B cell (primary cell): Measurements from ENCODE around the gene GNAI2. TPM values are rescaled to one million over a fixed set of nuclear protein-coding genes. Genes with fewer than 3 reads are reported as not detected.

Experiments
- ATAC-seq: fragments of 200-7000 bp; cut with Tn5 transposase; one replicate; pipeline ENCODE4 v1.10.0; 2021; ENCODE audit warnings: low read depth, mild to moderate bottlenecking, moderate number of reproducible peaks, moderate library complexity
- CTCF ChIA-PET: fragments of 350-600 bp; sonication (Branson Sonifier 250); formaldehyde crosslinking; loops from one replicate; lab custom pipeline; 2021; ENCODE audit warnings: antibody characterized with exemption, inconsistent platforms; lab: Charles Lee
- POLR2A ChIA-PET: fragments of 350-600 bp; sonication (Branson Sonifier 250); formaldehyde crosslinking; loops from one replicate; lab custom pipeline; 2021; ENCODE audit warnings: antibody characterized with exemption; lab: Charles Lee
- DNase-seq: peaks from one replicate; pipeline ENCODE4 v3.0.0; 2013
- H2AFZ ChIP-seq: 2 replicates; pipeline ENCODE4 v1.6.1; 2012; ENCODE audit warnings: mild to moderate bottlenecking, low read depth, low read length; ENCODE audit not compliant: insufficient read depth, poor library complexity, severe bottlenecking
- H3K27ac ChIP-seq, 2 donors: 1 replicate in 1 of 2; 2 replicates in 1 of 2; pipeline ENCODE4 v1.5.1; 2012 to 2013; ENCODE audit warnings: low read length in 2 of 2, mild to moderate bottlenecking in 2 of 2, moderate library complexity in 1 of 2
- H3K27me3 ChIP-seq, 4 experiments: fragments of 200-600 bp in 1 of 4; sonication (generic) in 1 of 4; replicated peaks in 1 of 4; 1 replicate in 2 of 4; 2 replicates in 2 of 4; pipeline versions ENCODE4 v1.6.1 to v1.7.0; 2013 to 2016; ENCODE audit warnings: low read length in 3 of 4, mild to moderate bottlenecking in 2 of 4, mixed read lengths in 1 of 4, moderate library complexity in 1 of 4; ENCODE audit not compliant: insufficient read depth in 4 of 4, control insufficient read depth in 3 of 4; ENCODE audit errors: control extremely low read depth in 1 of 4
- H3K36me3 ChIP-seq, 2 experiments: replicated peaks in 1 of 2; 1 replicate in 1 of 2; 2 replicates in 1 of 2; pipeline versions ENCODE4 v1.6.1 to v1.7.1; 2013; ENCODE audit warnings: low read length in 1 of 2; ENCODE audit not compliant: insufficient read depth in 2 of 2, control insufficient read depth in 1 of 2; ENCODE audit errors: control extremely low read depth in 1 of 2, extremely low read depth in 1 of 2
- H3K4me1 ChIP-seq, 2 donors: fragments of 200-600 bp in 1 of 2; sonication (generic) in 1 of 2; 1 replicate in 1 of 2; 2 replicates in 1 of 2; pipeline versions ENCODE4 v1.5.1 to v1.6.1; 2013 to 2017; ENCODE audit warnings: low read length in 2 of 2; ENCODE audit not compliant: control insufficient read depth in 2 of 2, insufficient read depth in 2 of 2
- H3K4me2 ChIP-seq: replicated peaks from 2 replicates; pipeline ENCODE3; 2012; ENCODE audit warnings: mild to moderate bottlenecking, low read depth, low read length; ENCODE audit not compliant: poor library complexity, severe bottlenecking
- H3K4me3 ChIP-seq, 5 experiments: fragments of 200-600 bp in 1 of 5; sonication (generic) in 1 of 5; 1 replicate in 3 of 5; 2 replicates in 2 of 5; pipeline versions ENCODE4 v1.5.1 to v1.7.0; 2011 to 2016; ENCODE audit warnings: low read length in 4 of 5, mild to moderate bottlenecking in 4 of 5, low read depth in 2 of 5, control low read depth in 1 of 5, moderate library complexity in 1 of 5; ENCODE audit not compliant: insufficient read depth in 1 of 5; ENCODE audit errors: control extremely low read depth in 1 of 5, extremely low read depth in 1 of 5
- H3K79me2 ChIP-seq: fragments of 200-600 bp; sonication (generic); one replicate; pipeline ENCODE4 v1.6.0; 2016; ENCODE audit warnings: low read length; ENCODE audit not compliant: control insufficient read depth, insufficient read depth
- H3K9ac ChIP-seq: fragments of 200-600 bp; sonication (generic); 2 replicates; pipeline ENCODE4 v1.6.1; 2017; ENCODE audit warnings: mild to moderate bottlenecking, low read length, moderate library complexity
- H3K9me3 ChIP-seq, 3 donors: one replicate each; pipeline versions ENCODE4 v1.6.1 to v1.7.1; 2013; ENCODE audit warnings: low read length in 2 of 3; ENCODE audit not compliant: control insufficient read depth in 2 of 3, insufficient read depth in 1 of 3; ENCODE audit errors: control extremely low read depth in 1 of 3
- H4K20me1 ChIP-seq: 2 replicates; pipeline ENCODE4 v1.6.0; 2012; ENCODE audit warnings: mild to moderate bottlenecking, low read length; ENCODE audit not compliant: insufficient read depth, control insufficient read depth, poor library complexity, severe bottlenecking
- H3K27ac Mint-ChIP-seq: one replicate; pipeline ENCODE4 v1.8.0; 2021; ENCODE audit warnings: mixed read lengths
- H3K27me3 Mint-ChIP-seq: one replicate; pipeline ENCODE4 v1.8.0; 2021; ENCODE audit warnings: mixed read lengths
- H3K4me1 Mint-ChIP-seq: one replicate; pipeline ENCODE4 v1.8.0; 2021; ENCODE audit warnings: mixed read lengths
- H3K4me3 Mint-ChIP-seq: one replicate; pipeline ENCODE4 v1.8.0; 2021; ENCODE audit warnings: mixed read lengths
- H3K9me3 Mint-ChIP-seq: one replicate; pipeline ENCODE4 v1.8.0; 2022; ENCODE audit warnings: mixed read lengths; ENCODE audit not compliant: insufficient read depth
- EZH2 ChIP-seq: IDR thresholded peaks from 2 replicates; pipeline ENCODE4 v1.6.1; 2012; ENCODE audit warnings: borderline replicate concordance, low read depth, mild to moderate bottlenecking, moderate library complexity, low read length; ENCODE audit not compliant: insufficient read depth, poor library complexity, severe bottlenecking
- WGBS: methylation state at CpG from one replicate; pipeline ENCODE4 v1.1.5; 2013; ENCODE audit warnings: missing lambda C conversion rate; ENCODE audit not compliant: insufficient coverage; 5-methylcytosine and 5-hydroxymethylcytosine counted together
- intact Hi-C: fragments of 100-400 bp; cut with micrococcal nuclease; formaldehyde crosslinking; loops from one replicate; pipeline ENCODE4 v1.10.0; 2022
- polyA plus RNA-seq: library from polyadenylated mRNA; depleted of rRNA; stranded (reverse); fragments of >200 nt; gene quantifications from 2 replicates; pipeline ENCODE4 v1.2.3, GENCODE V29; 2012
- total RNA-seq, 2 donors: library from RNA; stranded (reverse); fragments of 120-200 nt in 1 of 2; gene quantifications; 1 replicate in 1 of 2; 2 replicates in 1 of 2; pipeline versions ENCODE4 v1.2.3 to v1.2.4, GENCODE V29; 2013 to 2022
- TF ChIP-seq, protein P1 (sequence below): fragments of 200-600 bp; IDR thresholded peaks from one replicate; pipeline ENCODE4 v1.8.0; 2022; ENCODE audit warnings: antibody characterized with exemption, mild to moderate bottlenecking

Gene GNAI2
- total and polyA plus RNA-seq, 2 donors (not counting 1 experiment from before 2014, with no cell fraction given) = 302 to 491 TPM

DNA sequence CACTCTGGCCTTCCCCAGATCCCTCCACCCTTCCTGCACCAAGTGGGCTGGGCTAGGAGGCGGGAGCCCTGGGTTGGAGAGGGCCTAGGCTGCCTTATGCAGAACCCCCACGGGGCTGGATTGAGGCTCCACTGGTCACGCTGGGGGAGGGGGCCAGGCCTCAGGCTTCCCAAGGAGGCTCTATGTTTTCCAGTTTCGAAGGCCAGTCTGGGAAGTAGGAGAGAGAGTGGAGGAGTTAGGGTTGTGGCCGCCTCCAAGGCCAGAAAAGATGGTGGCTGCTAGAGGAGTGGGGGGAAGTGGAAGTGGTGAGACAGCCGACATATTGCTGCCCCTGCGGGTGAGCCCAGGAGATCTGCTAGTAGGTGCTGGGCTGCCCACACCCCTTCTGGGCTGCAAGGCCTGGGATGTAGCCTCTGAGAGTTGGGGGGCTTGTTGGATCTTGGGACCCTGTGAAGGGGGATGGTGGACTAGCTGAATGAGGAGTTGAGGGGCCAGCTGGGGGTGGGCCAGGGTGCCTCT, 1.2 kb downstream of the GNAI2 start:
- under 1% methylated on average over 6 of the region's 7 CpGs for WGBS
- CTCF ChIA-PET = interaction anchor here (0.6 to 27.3 kb wide), 4 partner anchors 3 to 62 kb away, joined by 5 to 596 read pairs (median 300); partner anchors contain the start of gene GNAI2
- Histone ChIP-seq H2AFZ (peak overlapping the region; percentile 71), H3K27ac (peak overlapping the region; percentile 65 to 91), H3K9me3 (no peaks in the 10 kb centered on the region), H3K36me3 (peaks cover 0 to 27% of the 10 kb centered on the region in 2 experiments), H3K27me3 (no peaks in the 10 kb centered on the region), H3K4me3 (peak overlapping the region; percentile 70 to 100 (median 95)), H3K4me1 (peaks cover 49 to 55% of the 10 kb centered on the region in 2 donors), H3K4me2 (peak overlapping the region; percentile 97), H3K79me2 (peaks cover 93% of the 10 kb centered on the region), H3K9ac (peak overlapping the region; percentile 78), H4K20me1 (peaks cover 58% of the 10 kb centered on the region)
- TF ChIP-seq, protein P1, sequence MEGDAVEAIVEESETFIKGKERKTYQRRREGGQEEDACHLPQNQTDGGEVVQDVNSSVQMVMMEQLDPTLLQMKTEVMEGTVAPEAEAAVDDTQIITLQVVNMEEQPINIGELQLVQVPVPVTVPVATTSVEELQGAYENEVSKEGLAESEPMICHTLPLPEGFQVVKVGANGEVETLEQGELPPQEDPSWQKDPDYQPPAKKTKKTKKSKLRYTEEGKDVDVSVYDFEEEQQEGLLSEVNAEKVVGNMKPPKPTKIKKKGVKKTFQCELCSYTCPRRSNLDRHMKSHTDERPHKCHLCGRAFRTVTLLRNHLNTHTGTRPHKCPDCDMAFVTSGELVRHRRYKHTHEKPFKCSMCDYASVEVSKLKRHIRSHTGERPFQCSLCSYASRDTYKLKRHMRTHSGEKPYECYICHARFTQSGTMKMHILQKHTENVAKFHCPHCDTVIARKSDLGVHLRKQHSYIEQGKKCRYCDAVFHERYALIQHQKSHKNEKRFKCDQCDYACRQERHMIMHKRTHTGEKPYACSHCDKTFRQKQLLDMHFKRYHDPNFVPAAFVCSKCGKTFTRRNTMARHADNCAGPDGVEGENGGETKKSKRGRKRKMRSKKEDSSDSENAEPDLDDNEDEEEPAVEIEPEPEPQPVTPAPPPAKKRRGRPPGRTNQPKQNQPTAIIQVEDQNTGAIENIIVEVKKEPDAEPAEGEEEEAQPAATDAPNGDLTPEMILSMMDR = no peak
- TF ChIP-seq EZH2 = no peak
- intact Hi-C loops = loop anchor here (2.0 to 10.0 kb wide), 6 partner anchors 62 to 1520 kb away; partner anchors contain the start of genes APEH, HYAL2, HYAL3 and IP6K2
- ATAC-seq (no peak), DNase-seq (peak; percentile 62)
- H3K9me3 Mint-ChIP-seq = no peaks in the 10 kb centered on the region
- no peaks in the 10 kb centered on the region for H3K27me3 Mint-ChIP-seq
- H3K4me1 Mint-ChIP-seq = peaks cover 60% of the 10 kb centered on the region
- POLR2A ChIA-PET = interaction anchor here (0.6 to 2.1 kb wide), 4 partner anchors 9 to 818 kb away, joined by 3 to 13 read pairs (median 4); partner anchors contain the start of genes HYAL3 and NAA80
- H3K27ac Mint-ChIP-seq = peak overlapping the region; percentile 97
- H3K4me3 Mint-ChIP-seq = peak overlapping the region; percentile 97
